Mammary epithelial cell (primary cell): ENCODE results near the gene GPR37L1.

ENCODE experiments used
- CTCF ChIP-seq, 2 donors: IDR thresholded peaks in 1 of 2; conservative IDR thresholded peaks in 1 of 2; 2 replicates each; pipeline ENCODE4 v1.5.1; 2011 to 2012; ENCODE audit warnings: inconsistent platforms in 2 of 2, low read length in 2 of 2, mild to moderate bottlenecking in 2 of 2, control low read depth in 1 of 2, low read depth in 1 of 2; ENCODE audit not compliant: insufficient read depth in 1 of 2; ENCODE audit errors: extremely low read depth in 1 of 2
- EZH2 ChIP-seq: IDR thresholded peaks from 2 replicates; pipeline ENCODE4 v1.6.1; 2012; ENCODE audit warnings: low read length, inconsistent platforms, borderline replicate concordance

- TF ChIP-seq CTCF (conservative IDR thresholded peaks at IDR 0.05 in 1 of 2, IDR thresholded peaks at IDR 0.05 in 1 of 2; ENCODE audit: extremely low read depth in 1 of 2, insufficient read depth in 1 of 2, low read depth in 1 of 2, low read length in 2 of 2) (no peak), EZH2 (no peak)
Observed at GRCh38 chr1:202161151-202162046, 38.7 kb downstream of the GPR37L1 start.
